ENCODE results near the gene PTF1A.
"Not testable (repeated sequence)": the region's sequence is repeated elsewhere in the genome, so short reads cannot be mapped to it uniquely, and the experiment has no call there.

PTF1A gene

DNA sequence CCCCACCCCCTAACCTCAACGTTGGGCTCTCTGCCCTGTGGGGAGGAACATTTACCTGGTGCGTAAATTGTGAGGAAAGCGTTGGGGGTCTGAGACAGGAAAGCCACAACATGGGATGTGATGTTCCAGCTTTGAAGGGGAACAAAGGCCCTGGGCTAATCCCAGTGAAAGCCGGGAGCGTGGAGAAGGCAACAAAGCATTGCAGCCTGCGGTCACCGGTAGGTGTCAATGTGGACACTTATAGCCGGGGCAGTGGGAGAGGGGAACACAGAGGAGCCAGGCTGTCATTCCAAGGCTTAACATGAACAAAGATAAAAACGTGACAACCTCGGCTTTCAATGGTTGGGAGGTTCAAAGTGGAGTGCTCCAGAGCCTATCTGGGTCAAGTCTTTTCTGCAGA, 12.7 kb downstream of the PTF1A start:
- FAIRE-seq, result no peak

DNA sequence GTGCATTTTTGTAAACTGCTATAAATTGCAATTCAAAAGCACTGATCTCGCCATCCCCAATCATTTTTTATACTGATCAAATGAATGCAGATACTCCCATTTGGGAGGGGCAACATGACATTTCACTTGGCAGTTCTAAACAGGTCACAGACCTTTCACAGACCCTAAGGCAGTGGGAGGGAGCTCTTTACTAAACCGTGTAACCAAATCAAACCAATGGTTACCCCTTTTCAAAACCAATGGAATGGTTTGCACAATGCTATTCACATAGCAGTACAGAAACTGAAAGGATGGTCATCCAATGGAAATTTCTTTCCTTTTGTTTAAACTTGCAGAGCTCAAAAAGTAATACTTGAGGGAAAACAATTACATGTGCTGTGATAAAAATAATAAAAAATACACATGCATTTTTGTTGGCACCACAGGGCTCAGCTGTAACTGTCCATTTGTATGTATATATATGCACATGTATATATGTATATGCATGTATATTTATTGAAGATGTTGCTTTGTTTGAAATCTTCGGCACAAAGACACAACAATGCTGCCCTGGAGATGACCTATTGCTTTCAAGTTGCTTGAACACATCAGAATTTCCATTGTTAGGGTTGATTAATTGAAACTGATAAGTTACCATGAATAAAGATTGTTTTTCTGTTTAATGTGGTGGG, 14.0 kb downstream of the PTF1A start:
- FAIRE-seq, result no peak

DNA sequence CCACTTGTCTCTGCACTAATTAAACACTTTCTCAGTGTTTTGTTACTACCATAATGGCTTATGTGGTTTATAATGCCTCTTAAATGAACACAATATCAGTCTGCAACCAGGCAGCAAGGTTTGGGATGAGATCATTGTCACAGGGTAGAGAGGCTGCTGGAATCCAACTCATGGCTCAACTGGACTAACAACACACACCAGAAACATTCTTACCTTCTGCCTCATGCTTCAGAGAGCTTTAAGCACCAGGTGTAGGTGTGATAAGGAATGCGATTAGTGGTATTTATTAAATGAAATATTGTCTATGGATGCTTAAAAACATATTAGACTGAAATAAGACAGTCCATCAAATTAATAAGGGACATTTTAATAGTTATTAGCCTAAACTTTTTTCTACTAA, 25.4 kb downstream of the PTF1A start:
- no peak for FAIRE-seq

DNA sequence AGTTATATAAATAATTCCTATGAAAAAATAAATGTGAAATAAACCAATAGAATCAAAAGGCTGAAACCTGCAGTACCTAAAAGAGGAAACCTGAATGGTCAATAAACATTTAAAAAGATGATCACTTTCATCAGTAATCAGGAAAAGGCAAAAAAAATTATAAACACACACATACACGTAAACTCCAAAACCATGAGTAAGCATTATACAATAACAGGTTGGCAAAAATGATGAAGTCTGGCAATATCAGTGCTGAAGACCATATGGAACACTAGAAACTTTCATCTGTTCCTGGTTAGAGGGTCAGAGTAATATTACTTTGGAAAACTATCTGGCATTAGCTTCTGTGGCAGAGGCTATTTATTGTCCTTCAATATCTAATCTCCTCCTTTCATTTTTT, 38.5 kb downstream of the PTF1A start:
- no peak for FAIRE-seq

DNA sequence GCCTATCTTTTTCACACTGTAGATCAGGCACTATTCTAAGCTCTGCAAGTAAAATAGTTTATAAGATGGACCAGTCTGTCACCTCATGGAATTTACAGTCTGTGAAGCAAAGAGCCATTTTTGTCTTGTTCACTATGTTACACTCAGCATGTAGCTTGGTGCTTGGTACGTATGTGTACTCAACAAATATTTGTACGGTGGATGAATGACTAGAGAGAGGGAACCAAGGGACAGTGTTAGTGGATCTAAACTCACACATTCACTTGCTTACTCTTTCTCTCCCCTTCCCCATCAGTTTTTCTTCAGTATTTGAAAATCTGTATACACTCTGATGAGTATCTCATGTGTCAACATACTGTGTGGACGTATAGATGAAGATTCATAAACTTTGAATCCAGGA, 45.9 kb downstream of the PTF1A start:
- FAIRE-seq, result no peak

DNA sequence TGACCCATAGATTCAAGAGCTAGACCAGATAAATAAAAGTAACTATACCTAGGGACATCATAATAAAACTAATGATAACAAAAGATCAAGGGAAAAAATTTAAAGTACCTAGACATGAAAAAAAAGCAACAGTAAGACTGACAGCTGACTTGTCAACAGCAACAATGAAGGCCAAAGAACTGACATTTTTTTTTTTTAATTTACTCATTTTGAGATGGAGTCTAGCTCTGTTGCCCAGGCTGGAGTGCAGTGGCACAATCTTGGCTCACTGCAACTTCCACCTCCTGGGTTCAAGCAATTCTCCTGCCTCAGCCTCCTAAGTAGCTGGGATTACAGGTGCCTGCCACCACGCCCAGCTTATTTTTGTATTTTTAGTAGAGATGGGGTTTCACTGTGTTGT, 49.7 kb downstream of the PTF1A start:
- FAIRE-seq, result not testable (repeated sequence)

Data from endometrium (tissue), 2 donors.